Measurements from ENCODE around the gene SYNE2.
A peak's percentile ranks its signal among the peaks of the same experiment; 100 is the strongest.

Gene SYNE2

DNA sequence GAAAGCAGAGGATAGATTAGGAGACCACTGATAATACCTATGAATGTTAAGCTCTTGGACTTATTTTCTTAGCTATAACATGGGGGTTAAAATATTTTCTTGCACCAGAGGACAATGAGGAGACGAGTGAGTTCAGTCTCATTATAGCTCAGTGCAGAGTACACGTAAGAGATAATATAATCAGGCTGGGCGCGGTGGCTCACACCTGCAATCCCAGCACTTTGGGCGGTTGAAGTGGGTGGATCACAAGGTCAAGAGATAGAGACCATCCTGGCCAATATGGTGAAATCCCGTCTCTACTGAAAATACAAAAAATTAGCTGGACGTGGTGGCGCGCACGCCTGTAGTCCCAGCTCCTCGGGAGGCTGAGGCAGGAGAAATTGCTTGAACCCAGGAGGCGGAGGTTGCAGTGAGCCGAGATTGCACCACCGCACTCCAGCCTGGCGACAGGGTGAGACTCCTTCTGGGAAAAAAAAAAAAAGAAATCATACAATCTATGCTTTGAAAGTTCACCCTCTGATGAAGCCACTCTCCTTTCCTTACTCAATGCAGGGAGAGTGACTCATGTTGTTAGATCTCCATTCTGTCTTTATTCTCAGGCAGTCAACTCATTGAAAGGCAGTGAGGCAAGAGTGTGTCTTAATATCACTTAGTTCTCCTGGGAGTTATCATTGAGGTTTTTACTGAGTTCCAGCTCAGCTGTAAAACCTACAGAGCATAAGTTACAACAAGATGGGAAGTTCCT lies 134.2 kb downstream of the SYNE2 start:
- no peak overlapping the region for H3K4me3 ChIP-seq (ENCODE audit: low read depth, low read length)
- TF ChIP-seq, protein P1, sequence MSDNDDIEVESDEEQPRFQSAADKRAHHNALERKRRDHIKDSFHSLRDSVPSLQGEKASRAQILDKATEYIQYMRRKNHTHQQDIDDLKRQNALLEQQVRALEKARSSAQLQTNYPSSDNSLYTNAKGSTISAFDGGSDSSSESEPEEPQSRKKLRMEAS (IDR thresholded peaks at IDR 0.05; ENCODE audit: low read depth, low read length), result no peak
- TF ChIP-seq, protein P2, sequence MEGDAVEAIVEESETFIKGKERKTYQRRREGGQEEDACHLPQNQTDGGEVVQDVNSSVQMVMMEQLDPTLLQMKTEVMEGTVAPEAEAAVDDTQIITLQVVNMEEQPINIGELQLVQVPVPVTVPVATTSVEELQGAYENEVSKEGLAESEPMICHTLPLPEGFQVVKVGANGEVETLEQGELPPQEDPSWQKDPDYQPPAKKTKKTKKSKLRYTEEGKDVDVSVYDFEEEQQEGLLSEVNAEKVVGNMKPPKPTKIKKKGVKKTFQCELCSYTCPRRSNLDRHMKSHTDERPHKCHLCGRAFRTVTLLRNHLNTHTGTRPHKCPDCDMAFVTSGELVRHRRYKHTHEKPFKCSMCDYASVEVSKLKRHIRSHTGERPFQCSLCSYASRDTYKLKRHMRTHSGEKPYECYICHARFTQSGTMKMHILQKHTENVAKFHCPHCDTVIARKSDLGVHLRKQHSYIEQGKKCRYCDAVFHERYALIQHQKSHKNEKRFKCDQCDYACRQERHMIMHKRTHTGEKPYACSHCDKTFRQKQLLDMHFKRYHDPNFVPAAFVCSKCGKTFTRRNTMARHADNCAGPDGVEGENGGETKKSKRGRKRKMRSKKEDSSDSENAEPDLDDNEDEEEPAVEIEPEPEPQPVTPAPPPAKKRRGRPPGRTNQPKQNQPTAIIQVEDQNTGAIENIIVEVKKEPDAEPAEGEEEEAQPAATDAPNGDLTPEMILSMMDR (IDR thresholded peaks at IDR 0.05; ENCODE audit: low read depth, low read length), result no peak
- peak; percentile 80 for DNase-seq (ENCODE audit: low read depth)

DNA sequence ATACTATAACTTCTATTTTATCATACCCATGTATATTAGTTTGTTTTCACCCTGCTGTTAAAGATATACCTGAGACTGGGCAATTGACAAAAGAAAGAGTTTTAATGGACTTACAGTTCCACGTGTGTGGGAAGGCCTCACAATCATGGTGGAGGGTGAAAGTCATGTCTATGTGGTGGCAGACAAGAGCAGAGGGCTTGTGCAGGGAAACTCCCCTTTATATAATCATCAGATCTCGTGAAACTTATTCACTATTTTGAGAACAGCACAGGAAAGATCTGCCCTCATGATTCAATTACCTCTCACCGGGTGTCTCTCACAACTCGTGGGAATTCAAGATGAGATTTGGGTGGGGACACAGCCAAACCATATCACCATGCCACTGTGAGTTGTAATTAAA lies 135.8 kb downstream of the SYNE2 start:
- no peak for DNase-seq (ENCODE audit: low read depth)
- TF ChIP-seq POLR2A (IDR thresholded peaks at IDR 0.05; ENCODE audit: extremely low read depth, insufficient read length), result no peak
- TF ChIP-seq, protein P2 (IDR thresholded peaks at IDR 0.05; ENCODE audit: low read depth, low read length), result no peak
- TF ChIP-seq MYC (IDR thresholded peaks at IDR 0.05; ENCODE audit: low read depth, low read length), result no peak
- TF ChIP-seq, protein P1 (IDR thresholded peaks at IDR 0.05; ENCODE audit: low read depth, low read length), result no peak
- H3K4me3 ChIP-seq (ENCODE audit: low read depth, low read length), result no peak overlapping the region

DNA sequence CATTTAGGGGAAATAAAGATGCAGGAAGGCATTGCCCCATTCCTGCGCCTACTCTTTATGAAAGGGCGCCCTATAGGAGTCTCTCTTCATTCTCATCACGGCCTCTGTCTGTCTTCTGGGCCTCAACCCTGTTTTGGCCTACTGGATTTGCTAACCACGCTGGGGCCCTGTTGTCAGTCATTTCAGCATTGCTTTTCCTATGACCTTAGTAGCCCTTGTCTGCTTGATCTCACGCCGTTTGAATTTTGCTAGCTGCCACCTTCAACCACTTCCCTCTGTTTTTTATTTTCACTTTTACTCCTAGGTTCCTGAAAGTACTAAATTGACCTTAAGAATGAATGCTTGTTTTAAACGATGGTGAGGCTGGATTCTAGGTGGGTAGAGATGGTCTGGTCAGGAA lies 139.0 kb downstream of the SYNE2 start:
- no peak for DNase-seq (ENCODE audit: low read depth)
- no peak overlapping the region for H3K4me3 ChIP-seq (ENCODE audit: low read depth, low read length)
- TF ChIP-seq MYC (IDR thresholded peaks at IDR 0.05; ENCODE audit: low read depth, low read length), result no peak
- TF ChIP-seq, protein P1 (IDR thresholded peaks at IDR 0.05; ENCODE audit: low read depth, low read length), result no peak
- TF ChIP-seq POLR2A (IDR thresholded peaks at IDR 0.05; ENCODE audit: extremely low read depth, insufficient read length), result no peak
- TF ChIP-seq, protein P2 (IDR thresholded peaks at IDR 0.05; ENCODE audit: low read depth, low read length), result no peak

DNA sequence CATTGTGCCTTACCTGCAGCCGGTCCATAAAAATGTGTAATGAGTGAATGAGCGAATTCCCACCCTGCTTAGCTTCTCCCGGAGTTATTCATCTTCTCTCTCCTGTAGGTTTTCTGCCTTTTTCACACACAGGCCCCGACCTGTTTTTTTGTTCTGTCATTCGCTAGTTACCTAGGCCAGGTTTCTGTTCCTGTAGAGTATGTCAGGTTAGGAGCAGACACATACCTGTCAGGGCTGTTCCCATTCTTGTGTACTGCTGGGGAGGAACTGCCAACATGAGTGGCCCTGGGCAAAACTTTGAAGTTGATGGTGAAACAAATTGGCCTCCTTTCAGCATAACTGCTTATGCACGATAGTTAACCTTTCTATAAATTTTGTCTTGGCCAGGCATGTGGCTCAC lies 140.1 kb downstream of the SYNE2 start:
- TF ChIP-seq MYC (IDR thresholded peaks at IDR 0.05; ENCODE audit: low read depth, low read length), result no peak
- TF ChIP-seq POLR2A (IDR thresholded peaks at IDR 0.05; ENCODE audit: extremely low read depth, insufficient read length), result no peak
- TF ChIP-seq, protein P2 (IDR thresholded peaks at IDR 0.05; ENCODE audit: low read depth, low read length), result no peak
- TF ChIP-seq, protein P1 (IDR thresholded peaks at IDR 0.05; ENCODE audit: low read depth, low read length), result no peak
- no peak for DNase-seq (ENCODE audit: low read depth)
- no peak overlapping the region for H3K4me3 ChIP-seq (ENCODE audit: low read depth, low read length)

DNA sequence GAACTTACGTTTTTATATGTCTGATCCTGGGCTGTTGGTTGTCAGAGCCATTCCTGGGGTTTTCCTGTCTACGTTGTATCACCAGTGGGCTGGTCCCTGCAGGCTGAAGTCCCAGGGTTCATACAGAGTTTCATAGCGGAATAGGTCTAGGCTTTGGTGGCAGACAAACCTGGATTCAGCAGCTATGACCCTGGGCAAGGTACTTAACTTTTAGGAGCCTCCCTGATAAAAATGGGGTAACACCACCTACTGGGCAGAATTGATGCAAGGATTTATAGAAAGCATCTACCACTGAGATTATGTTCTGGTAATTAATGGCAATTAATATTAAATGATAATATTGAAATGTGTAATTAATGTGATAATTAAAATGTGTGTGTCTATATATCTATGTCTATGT lies 141.2 kb downstream of the SYNE2 start:
- no peak for DNase-seq (ENCODE audit: low read depth)
- H3K4me3 ChIP-seq (ENCODE audit: low read depth, low read length), result no peak overlapping the region
- TF ChIP-seq, protein P2 (IDR thresholded peaks at IDR 0.05; ENCODE audit: low read depth, low read length), result no peak
- TF ChIP-seq POLR2A (IDR thresholded peaks at IDR 0.05; ENCODE audit: extremely low read depth, insufficient read length), result no peak
- TF ChIP-seq MYC (IDR thresholded peaks at IDR 0.05; ENCODE audit: low read depth, low read length), result no peak
- TF ChIP-seq, protein P1 (IDR thresholded peaks at IDR 0.05; ENCODE audit: low read depth, low read length), result no peak

Data from NB4 (cell line).